COLO829 (cell line): ENCODE results near the gene TAOK3.

Source experiments
- DNase-seq: peaks from one replicate; pipeline ENCODE4 v3.0.0; 2012; ENCODE audit warnings: low spot score

Gene TAOK3

GRCh38 chr12:118206107-118206412, 166.6 kb downstream of the TAOK3 start:
- no peak for DNase-seq

- DNase-seq, result no peak
Observed at GRCh38 chr12:118193958-118194357, 178.7 kb downstream of the TAOK3 start.

GRCh38 chr12:118193477-118193876, 179.2 kb downstream of the TAOK3 start:
- DNase-seq, result no peak

GRCh38 chr12:118190266-118190665, 182.4 kb downstream of the TAOK3 start:
- DNase-seq, result no peak

- DNase-seq, result no peak
Observed at GRCh38 chr12:118189741-118190191, 182.9 kb downstream of the TAOK3 start.

GRCh38 chr12:118188690-118189371, 183.9 kb downstream of the TAOK3 start:
- DNase-seq, result no peak

GRCh38 chr12:118187751-118188435, 184.8 kb downstream of the TAOK3 start:
- no peak for DNase-seq

GRCh38 chr12:118185602-118186397, 186.9 kb downstream of the TAOK3 start:
- DNase-seq, result no peak

- DNase-seq, result no peak
Observed at GRCh38 chr12:118183711-118184110, 189.0 kb downstream of the TAOK3 start.

GRCh38 chr12:118183155-118183554, 189.6 kb downstream of the TAOK3 start:
- peak; percentile 48 for DNase-seq

- no peak for DNase-seq
Observed at GRCh38 chr12:118175823-118176447, 196.8 kb downstream of the TAOK3 start.

- DNase-seq, result no peak
Observed at GRCh38 chr12:118166946-118167345, 205.8 kb downstream of the TAOK3 start.

- DNase-seq, result peak; percentile 33
Observed at GRCh38 chr12:118164798-118165486, 207.8 kb downstream of the TAOK3 start.

- no peak for DNase-seq
Observed at GRCh38 chr12:118160536-118160935, 212.2 kb downstream of the TAOK3 start.

GRCh38 chr12:118151755-118152154, 221.0 kb downstream of the TAOK3 start:
- no peak for DNase-seq

GRCh38 chr12:118150625-118151024, 222.1 kb downstream of the TAOK3 start:
- DNase-seq, result no peak

GRCh38 chr12:118148287-118148686, 224.4 kb downstream of the TAOK3 start:
- no peak for DNase-seq

GRCh38 chr12:118145798-118146156, 226.9 kb downstream of the TAOK3 start:
- DNase-seq, result no peak

- DNase-seq, result no peak
Observed at GRCh38 chr12:118145113-118145797, 227.5 kb downstream of the TAOK3 start.

- DNase-seq, result no peak
Observed at GRCh38 chr12:118144499-118144898, 228.2 kb downstream of the TAOK3 start.

GRCh38 chr12:118140825-118141224, 231.9 kb downstream of the TAOK3 start:
- DNase-seq, result no peak
